Posterior cingulate gyrus (tissue), 11 donors: ENCODE measurements around the gene KRTCAP2.

Experiments
- DNase-seq, 10 donors: peaks; one replicate each; pipeline versions ENCODE4 v3.0.0 to v3.0.0-alpha.2; 2020 to 2021; ENCODE audit warnings: mixed read lengths in 3 of 10
- intact Hi-C: fragments of 100-400 bp; cut with DNase I; formaldehyde crosslinking; loops from one replicate; pipeline ENCODE4 v1.15.1; 2023

KRTCAP2 gene

GRCh38 chr1:155139895-155140629 lies 33.0 kb downstream of the KRTCAP2 start, which contains the start of gene DPM3:
TSS of gene DPM3 (minus strand) at chr1:155140531. CDS start at chr1:155140240, 291 bp downstream.
- DNase-seq, result peak; percentile 87 to 99 (median 94)
- intact Hi-C loops, result no loop called here

GRCh38 chr1:155137154-155137949 lies 35.8 kb downstream of the KRTCAP2 start:
- DNase-seq, result no peak
- intact Hi-C loops, result no loop called here

- DNase-seq, result no peak
- intact Hi-C loops, result no loop called here
Observed at GRCh38 chr1:155136748-155137147, 36.4 kb downstream of the KRTCAP2 start.

GRCh38 chr1:155135415-155136028 lies 37.6 kb downstream of the KRTCAP2 start, which contains the start of gene SLC50A1:
TSS of gene SLC50A1 (plus strand) at chr1:155135852. CDS start at chr1:155135912, 60 bp downstream.
- DNase-seq, result peak; percentile 87 to 99 (median 94)
- intact Hi-C loops, result no loop called here

GRCh38 chr1:155134880-155135414 lies 38.2 kb downstream of the KRTCAP2 start:
- DNase-seq, result peak in 8 of 10 donors; percentile 24 to 94 (median 64)
- intact Hi-C loops, result no loop called here

- intact Hi-C loops, result no loop called here
- no peak for DNase-seq
Observed at GRCh38 chr1:155134322-155134721, 38.8 kb downstream of the KRTCAP2 start.

GRCh38 chr1:155133799-155134281 lies 39.3 kb downstream of the KRTCAP2 start:
- intact Hi-C loops, result no loop called here
- no peak for DNase-seq

GRCh38 chr1:155131856-155132255 lies 41.2 kb downstream of the KRTCAP2 start:
- intact Hi-C loops, result no loop called here
- no peak for DNase-seq

GRCh38 chr1:155131285-155131684 lies 41.8 kb downstream of the KRTCAP2 start:
- intact Hi-C loops, result no loop called here
- DNase-seq, result peak in 1 of 10 donors; percentile 73

GRCh38 chr1:155130272-155131006 lies 42.7 kb downstream of the KRTCAP2 start:
- intact Hi-C loops, result no loop called here
- no peak for DNase-seq

- intact Hi-C loops, result loop anchor here (5.0 kb wide), 1 partner anchor 37 kb away; no protein-coding TSS in a partner anchor
- DNase-seq, result peak in 6 of 10 donors; percentile 28 to 93 (median 50)
Observed at GRCh38 chr1:155128755-155129473, 44.2 kb downstream of the KRTCAP2 start.

- no peak for DNase-seq
- intact Hi-C loops, result loop anchor here (2.0 to 5.0 kb wide), 2 partner anchors 36 to 39 kb away; no protein-coding TSS in a partner anchor
Observed at GRCh38 chr1:155127967-155128754, 44.9 kb downstream of the KRTCAP2 start.

- intact Hi-C loops, result loop anchor here (2.0 to 5.0 kb wide), 2 partner anchors 35 to 39 kb away; no protein-coding TSS in a partner anchor
- DNase-seq, result peak; percentile 69 to 97 (median 86)
Observed at GRCh38 chr1:155127105-155127966, 45.8 kb downstream of the KRTCAP2 start, which contains the start of gene EFNA1. TSS of gene EFNA1 (plus strand) at chr1:155127876. CDS start at chr1:155127978, 102 bp downstream.

- intact Hi-C loops, result loop anchor here (2.0 to 5.0 kb wide), 2 partner anchors 34 to 40 kb away; no protein-coding TSS in a partner anchor
- DNase-seq, result peak; percentile 46 to 96 (median 64)
Observed at GRCh38 chr1:155126556-155127104, 46.5 kb downstream of the KRTCAP2 start.

- DNase-seq, result peak; percentile 70 to 98 (median 81)
- intact Hi-C loops, result loop anchor here (2.0 to 5.0 kb wide), 2 partner anchors 34 to 41 kb away; no protein-coding TSS in a partner anchor
Observed at GRCh38 chr1:155125946-155126555, 47.1 kb downstream of the KRTCAP2 start.

- intact Hi-C loops, result loop anchor here (5.0 kb wide), 1 partner anchor 33 kb away; no protein-coding TSS in a partner anchor
- DNase-seq, result no peak
Observed at GRCh38 chr1:155125511-155125945, 47.6 kb downstream of the KRTCAP2 start.
